ENCODE measurements around the gene C14orf132. TPM values are rescaled to one million over a fixed set of nuclear protein-coding genes. Genes with fewer than 3 reads are reported as not detected.

Gene C14orf132
- total RNA-seq, 2 donors from 2014 or later: 23.0 to 37.5 TPM

GRCh38 chr14:96053600-96054381, 14.6 kb downstream of the C14orf132 start:
- Histone ChIP-seq H3K36me3 (no peaks in the 10 kb centered on the region), H3K27ac (peak overlapping the region; percentile 93 to 94), H3K27me3 (replicated peaks; ENCODE audit: insufficient read depth) (no peaks in the 10 kb centered on the region), H3K9me3 (no peaks in the 10 kb centered on the region), H3K4me1 (ENCODE audit: control insufficient read depth in 1 of 2, low read depth in 2 of 2) (peaks cover 14 to 57% of the 10 kb centered on the region in 2 donors), H3K4me3 (peak overlapping the region; percentile 10)
- ATAC-seq (ENCODE audit: insufficient number of reproducible peaks, low FRiP score, low read depth) (peak; percentile 95), DNase-seq (ENCODE audit: low spot score) (peak; percentile 88)
- TF ChIP-seq CTCF (IDR thresholded peaks at IDR 0.05): no peak

- DNase-seq (ENCODE audit: low spot score) (no peak), ATAC-seq (ENCODE audit: insufficient number of reproducible peaks, low FRiP score, low read depth) (no peak)
- peaks cover 14 to 56% of the 10 kb centered on the region in 2 donors for H3K4me1 ChIP-seq (ENCODE audit: control insufficient read depth in 1 of 2, low read depth in 2 of 2)
- TF ChIP-seq CTCF (IDR thresholded peaks at IDR 0.05): no peak
- no peaks in the 10 kb centered on the region for H3K36me3 ChIP-seq
- peak overlapping the region; percentile 72 to 75 for H3K27ac ChIP-seq
- no peaks in the 10 kb centered on the region for H3K9me3 ChIP-seq
- no peaks in the 10 kb centered on the region for H3K27me3 ChIP-seq (replicated peaks; ENCODE audit: insufficient read depth)
- no peak overlapping the region for H3K4me3 ChIP-seq
Measured at GRCh38 chr14:96054661-96055060, 15.5 kb downstream of the C14orf132 start.

- ATAC-seq (ENCODE audit: insufficient number of reproducible peaks, low FRiP score, low read depth) (no peak), DNase-seq (ENCODE audit: low spot score) (no peak)
- H3K4me3 ChIP-seq: no peak overlapping the region
- H3K4me1 ChIP-seq (ENCODE audit: control insufficient read depth in 1 of 2, low read depth in 2 of 2): peaks cover 14 to 51% of the 10 kb centered on the region in 2 donors
- no peaks in the 10 kb centered on the region for H3K36me3 ChIP-seq
- no peak for TF ChIP-seq CTCF (IDR thresholded peaks at IDR 0.05)
- no peaks in the 10 kb centered on the region for H3K27me3 ChIP-seq (replicated peaks; ENCODE audit: insufficient read depth)
- no peaks in the 10 kb centered on the region for H3K9me3 ChIP-seq
- H3K27ac ChIP-seq: no peak overlapping the region
Measured at GRCh38 chr14:96055065-96055752, 16.0 kb downstream of the C14orf132 start.

GRCh38 chr14:96055753-96056508, 16.8 kb downstream of the C14orf132 start:
- Histone ChIP-seq H3K4me3 (no peak overlapping the region), H3K36me3 (no peaks in the 10 kb centered on the region), H3K9me3 (no peaks in the 10 kb centered on the region), H3K27me3 (replicated peaks; ENCODE audit: insufficient read depth) (no peaks in the 10 kb centered on the region), H3K27ac (no peak overlapping the region), H3K4me1 (ENCODE audit: control insufficient read depth in 1 of 2, low read depth in 2 of 2) (peaks cover 10 to 44% of the 10 kb centered on the region in 2 donors)
- TF ChIP-seq CTCF (IDR thresholded peaks at IDR 0.05): no peak
- DNase-seq (ENCODE audit: low spot score) (no peak), ATAC-seq (ENCODE audit: insufficient number of reproducible peaks, low FRiP score, low read depth) (no peak)
